Measurements from ENCODE around the gene ALG11.
A peak's percentile ranks its signal among the peaks of the same experiment; 100 is the strongest.
"Not testable (repeated sequence)": the region's sequence is repeated elsewhere in the genome, so short reads cannot be mapped to it uniquely, and the experiment has no call there.

Gene ALG11

DNA sequence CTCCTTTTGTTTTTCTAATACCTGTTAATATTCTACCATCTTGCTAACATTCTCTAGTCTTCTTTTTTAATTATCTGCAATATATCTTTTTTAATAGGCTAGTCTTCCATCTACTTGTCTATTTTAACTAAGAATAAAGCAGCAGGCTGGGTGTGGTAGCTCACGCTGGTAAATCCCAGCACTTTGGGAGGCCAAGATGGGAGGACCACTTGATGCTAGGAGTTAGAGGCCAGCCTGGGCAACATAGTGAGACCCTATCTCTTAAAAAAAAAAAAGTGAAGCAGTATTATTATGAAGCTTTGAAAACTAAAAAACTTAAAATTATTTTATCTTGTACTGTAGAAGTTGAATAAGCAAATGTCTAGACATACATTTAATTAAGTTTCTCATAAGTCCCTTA, 15.6 kb downstream of the ALG11 start:
- DNase-seq (ENCODE audit: low spot score) (no peak), FAIRE-seq (no peak)

DNA sequence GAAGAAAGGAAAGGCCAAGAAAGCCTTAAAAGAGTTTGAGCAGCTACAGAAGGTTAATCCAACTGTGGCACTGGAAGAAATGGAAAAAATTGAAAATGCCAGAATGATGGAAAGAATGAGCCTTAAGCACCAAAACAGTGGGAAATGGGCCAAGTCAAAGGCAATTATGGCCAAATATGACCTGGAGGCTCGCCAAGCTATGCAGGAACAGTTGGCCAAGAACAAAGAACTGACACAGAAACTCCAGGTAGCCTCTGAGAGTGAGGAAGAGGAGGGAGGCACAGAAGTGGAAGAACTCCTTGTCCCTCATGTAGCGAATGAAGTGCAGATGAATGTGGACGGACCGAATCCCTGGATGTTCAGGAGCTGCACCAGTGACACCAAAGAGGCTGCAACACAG, 17.4 kb downstream of the ALG11 start:
- no peak for DNase-seq (ENCODE audit: low spot score)

GRCh38 chr13:52030401-52030800, 18.2 kb downstream of the ALG11 start:
- FAIRE-seq; DNase-seq (ENCODE audit: low spot score): not testable (repeated sequence)

More for the DNA sequence above, 17.4 kb downstream of the ALG11 start:
- no peak for FAIRE-seq

- no peak for DNase-seq (ENCODE audit: low spot score)
- no peak for FAIRE-seq
Observed at GRCh38 chr13:52033039-52033438, 20.8 kb downstream of the ALG11 start.

- FAIRE-seq = no peak
- DNase-seq (ENCODE audit: low spot score) = no peak
Observed at GRCh38 chr13:52034616-52035226, 22.5 kb downstream of the ALG11 start.

GRCh38 chr13:52036037-52036436, 23.8 kb downstream of the ALG11 start:
- DNase-seq (ENCODE audit: low spot score) (no peak), FAIRE-seq (no peak)

- DNase-seq (ENCODE audit: low spot score) (no peak), FAIRE-seq (no peak)
Observed at GRCh38 chr13:52043675-52044074, 31.5 kb downstream of the ALG11 start.

GRCh38 chr13:52047463-52047862, 35.3 kb downstream of the ALG11 start:
- FAIRE-seq (no peak), DNase-seq (ENCODE audit: low spot score) (no peak)

GRCh38 chr13:52048516-52048915, 36.3 kb downstream of the ALG11 start:
- FAIRE-seq = no peak

GRCh38 chr13:52051400-52051799, 39.2 kb downstream of the ALG11 start:
- DNase-seq (ENCODE audit: low spot score) = no peak
- no peak for FAIRE-seq

More at GRCh38 chr13:52048516-52048915, 36.3 kb downstream of the ALG11 start:
- no peak for DNase-seq (ENCODE audit: low spot score)

DNA sequence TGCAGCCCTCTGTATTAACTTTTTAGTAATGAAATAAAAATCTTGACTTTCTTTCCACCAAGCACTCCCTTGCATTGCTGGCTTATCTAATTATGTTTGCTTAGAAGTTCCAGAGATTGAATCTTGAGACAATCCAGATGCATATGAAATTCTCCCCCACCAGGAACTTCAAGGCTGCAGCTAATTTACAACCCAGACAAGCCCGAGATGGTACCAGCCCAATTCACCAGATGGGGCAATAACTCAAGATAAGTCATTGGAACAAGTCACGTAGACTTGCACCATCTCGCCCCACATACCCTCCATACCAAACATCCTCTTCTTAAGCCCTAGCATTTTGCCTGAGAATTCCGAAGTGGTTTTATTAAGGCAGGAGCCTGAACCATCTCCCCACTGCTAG, 41.3 kb downstream of the ALG11 start:
- FAIRE-seq (no peak), DNase-seq (ENCODE audit: low spot score) (no peak)

- peak; percentile 27 for FAIRE-seq
- DNase-seq (ENCODE audit: low spot score) = not testable (repeated sequence)
Observed at GRCh38 chr13:52061064-52061463, 48.9 kb downstream of the ALG11 start.

DNA sequence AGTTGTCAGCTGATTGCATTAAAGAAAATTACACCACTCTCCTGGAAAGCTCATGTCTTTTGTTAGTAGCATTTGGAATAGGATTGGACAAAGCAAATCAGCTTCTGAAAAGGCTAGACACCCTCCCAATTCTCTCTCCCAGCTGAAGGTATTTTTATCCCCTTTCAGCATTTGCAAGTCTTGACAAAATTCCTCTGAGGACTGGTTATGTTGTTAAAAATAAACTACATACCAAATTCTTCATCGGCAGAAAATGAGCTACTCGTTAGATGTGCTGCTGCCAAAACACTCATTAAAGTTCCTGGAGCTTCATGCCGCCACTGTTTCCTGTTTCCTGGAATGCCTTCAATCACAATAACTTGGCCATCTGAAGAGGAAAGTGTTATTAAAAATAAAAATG, 49.4 kb downstream of the ALG11 start:
- FAIRE-seq (no peak), DNase-seq (ENCODE audit: low spot score) (no peak)

- FAIRE-seq (no peak), DNase-seq (ENCODE audit: low spot score) (no peak)
Observed at GRCh38 chr13:52067237-52067636, 55.0 kb downstream of the ALG11 start.

GRCh38 chr13:52070929-52071523, 58.8 kb downstream of the ALG11 start:
- FAIRE-seq (no peak), DNase-seq (ENCODE audit: low spot score) (peak; percentile 35)
